SH-SY5Y (cell line): ENCODE measurements around the gene FOXP1.

ENCODE experiments used
- GATA2 ChIP-seq: IDR thresholded peaks from 2 replicates; pipeline ENCODE4 v1.6.1; 2011; ENCODE audit warnings: mild to moderate bottlenecking, low read depth, low read length
- GATA3 ChIP-seq: IDR thresholded peaks from 2 replicates; pipeline ENCODE4 v1.6.1; 2011; ENCODE audit warnings: low read depth, mild to moderate bottlenecking, low read length, moderate library complexity

Gene FOXP1

DNA sequence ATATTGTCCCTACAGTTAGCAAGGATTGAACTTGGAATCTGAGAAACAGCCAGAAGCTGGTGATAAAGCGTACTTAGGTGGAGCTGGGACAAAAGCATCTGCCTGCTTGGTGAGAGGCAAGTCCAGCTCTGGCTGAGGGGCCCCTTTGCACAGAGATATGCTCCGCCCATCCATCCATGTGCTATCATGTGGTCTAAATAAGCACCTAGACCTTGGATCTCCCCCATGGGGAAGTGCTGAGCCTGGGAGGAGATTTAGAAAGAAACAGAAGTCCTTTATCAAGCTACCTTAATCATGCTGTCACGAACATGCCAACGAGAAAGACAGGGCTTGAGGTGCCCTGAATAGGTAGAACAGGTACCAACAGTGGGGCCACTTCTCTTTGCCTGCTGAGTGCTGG lies 369.5 kb downstream of the FOXP1 start:
- TF ChIP-seq GATA3 (no peak), GATA2 (no peak)

DNA sequence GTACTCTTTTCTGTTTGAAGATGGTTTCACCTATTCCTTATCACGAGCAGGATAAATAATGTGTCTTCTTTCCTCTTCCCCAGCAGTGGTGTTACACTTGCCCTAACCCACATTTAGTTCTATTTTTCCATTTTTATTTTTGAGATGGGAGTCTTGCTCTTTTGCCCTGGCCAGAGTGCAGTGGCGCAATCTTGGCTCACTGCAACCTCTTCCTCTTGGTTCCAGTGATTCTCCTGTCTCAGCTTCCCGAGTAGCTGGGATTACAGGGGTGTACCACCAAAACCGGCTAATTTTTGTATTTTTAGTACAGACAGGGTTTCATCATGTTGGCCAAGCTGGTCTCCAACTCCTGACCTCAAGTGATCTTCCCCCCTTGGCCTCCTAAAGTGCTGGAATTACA lies 372.4 kb downstream of the FOXP1 start:
- no peak for TF ChIP-seq GATA3
- no peak for TF ChIP-seq GATA2

DNA sequence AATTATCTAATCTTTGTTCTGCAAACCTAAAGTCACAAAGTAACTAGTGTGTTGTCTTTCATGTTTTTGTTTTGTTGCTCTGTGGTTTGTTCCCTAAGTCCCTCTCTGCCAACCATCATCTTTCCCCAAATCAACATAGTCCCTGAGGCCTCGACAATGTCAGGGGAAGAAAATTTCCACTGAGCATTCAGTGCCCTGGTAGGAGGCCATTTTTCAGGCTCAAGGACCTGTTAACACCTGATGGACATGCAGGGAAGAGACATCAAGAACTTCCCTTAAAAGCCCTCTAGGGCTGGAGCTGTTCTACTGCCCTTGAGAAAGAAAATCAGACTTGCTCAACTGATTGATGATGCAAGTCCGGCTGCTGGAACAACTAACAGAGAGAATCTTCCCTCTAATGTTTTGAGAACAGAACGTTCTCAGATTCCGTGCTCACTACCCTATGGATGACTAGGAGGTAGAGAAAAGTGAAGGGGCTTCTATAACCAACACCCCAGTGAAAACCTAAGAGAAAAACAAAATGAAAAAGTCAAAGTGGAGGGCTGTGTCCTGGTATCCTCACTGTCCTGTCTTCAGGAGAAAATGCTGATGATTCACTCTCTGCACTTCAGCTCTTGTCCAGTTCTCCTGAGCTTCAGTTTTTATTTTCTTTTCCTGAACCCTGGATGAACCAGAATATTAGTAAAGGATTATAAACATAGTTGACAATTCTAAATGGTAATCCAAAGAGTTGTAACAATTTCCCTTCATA lies 373.1 kb downstream of the FOXP1 start:
- no peak for TF ChIP-seq GATA3
- no peak for TF ChIP-seq GATA2

DNA sequence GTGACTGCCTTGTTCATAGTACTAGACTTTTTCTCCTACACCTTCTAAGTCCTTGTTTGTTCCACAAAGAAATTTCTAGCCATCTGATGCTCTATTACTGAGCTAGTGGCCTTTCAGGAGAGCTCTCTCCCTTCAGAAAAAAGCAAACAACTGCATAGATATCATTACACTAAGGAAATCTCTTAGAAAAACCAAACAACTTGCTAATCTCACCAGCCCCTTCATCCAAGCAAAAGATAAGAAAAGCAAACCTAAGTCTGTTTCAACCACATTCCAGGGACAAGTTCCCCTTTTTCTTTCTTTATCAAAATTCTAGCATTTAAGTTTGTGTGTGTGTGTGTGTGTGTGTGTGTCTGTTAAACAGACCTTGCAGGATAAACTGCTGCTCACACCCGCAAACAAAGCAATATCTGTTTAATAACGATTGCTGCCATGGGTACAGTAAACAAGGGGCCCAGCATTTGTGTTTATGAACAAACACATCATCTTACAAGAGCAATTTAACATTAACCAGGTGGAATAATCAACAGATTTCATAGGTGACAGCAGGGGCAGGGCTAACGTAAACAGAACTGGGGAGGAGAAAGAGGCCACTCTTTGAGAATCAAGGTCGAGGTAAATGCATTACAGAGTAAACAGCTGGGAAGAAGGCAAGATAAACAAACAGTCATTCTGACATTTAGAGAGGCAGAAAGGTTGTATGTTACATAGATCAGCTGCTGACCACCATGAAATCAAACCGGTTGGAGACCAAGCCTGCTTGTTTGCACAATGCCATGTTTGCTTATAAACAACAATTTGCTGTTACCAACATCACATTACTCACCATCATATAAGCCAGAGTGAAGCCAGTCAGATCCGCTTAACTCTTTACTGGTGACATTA lies 375.1 kb downstream of the FOXP1 start:
- no peak for TF ChIP-seq GATA2
- TF ChIP-seq GATA3, result no peak

DNA sequence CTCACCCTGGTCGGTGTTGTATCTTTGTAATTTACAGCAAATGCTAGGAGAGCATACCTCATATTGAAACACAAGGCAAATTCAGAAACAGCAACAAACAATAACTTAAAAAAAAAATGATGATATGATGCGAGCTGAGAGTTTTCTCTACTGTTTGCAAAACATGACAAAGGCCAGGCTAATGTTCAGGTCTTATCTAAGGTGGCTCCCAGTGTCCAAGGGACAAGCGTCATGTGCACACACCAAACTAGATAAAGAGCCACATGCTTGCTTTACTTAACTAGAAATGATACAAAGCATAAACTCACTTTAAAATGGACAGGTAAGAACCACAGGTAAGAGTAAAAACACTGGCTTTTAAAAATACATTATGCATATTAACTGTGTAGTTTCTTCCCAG lies 375.9 kb downstream of the FOXP1 start:
- TF ChIP-seq GATA2, result no peak

GRCh38 chr3:71206305-71207165 lies 377.0 kb downstream of the FOXP1 start:
- TF ChIP-seq GATA3 (no peak), GATA2 (no peak)

DNA sequence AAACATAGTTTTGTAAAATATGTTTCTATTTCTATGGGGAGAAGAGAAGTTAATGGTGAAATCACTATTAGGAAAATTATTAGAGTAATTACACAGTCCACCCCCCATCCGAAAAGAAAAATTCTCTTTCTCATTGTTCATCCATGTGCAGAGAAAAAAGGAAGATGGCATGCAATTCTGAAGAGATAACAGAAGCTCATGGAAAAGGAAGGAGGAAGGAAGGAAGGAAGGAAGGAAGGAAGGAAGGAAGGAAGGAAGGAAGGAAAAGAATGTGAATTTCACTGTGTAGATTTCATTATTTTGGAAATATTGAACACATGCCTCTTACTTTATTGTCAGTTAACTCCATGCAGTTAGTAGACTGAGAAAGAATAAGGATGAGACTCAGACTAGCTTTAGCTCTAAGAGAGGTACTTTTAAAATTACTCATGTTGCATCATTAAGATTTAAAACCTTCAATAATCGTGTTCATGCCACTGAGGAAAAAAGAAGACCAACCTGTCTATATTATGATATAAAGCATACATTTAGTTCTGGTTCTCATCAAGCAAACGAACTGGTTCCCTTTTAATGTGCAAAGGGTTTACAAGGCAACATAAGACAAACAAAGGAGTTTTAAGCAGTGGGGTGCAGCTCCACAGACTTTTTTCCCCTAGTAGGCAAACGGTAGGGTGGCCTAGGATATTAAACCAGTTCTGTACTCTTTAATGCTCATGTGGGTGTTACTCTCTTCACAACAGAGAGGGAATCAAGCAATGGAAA lies 379.6 kb downstream of the FOXP1 start:
- TF ChIP-seq GATA3, result no peak
- TF ChIP-seq GATA2, result no peak

- TF ChIP-seq GATA3 (no peak), GATA2 (no peak)
These were observed 380.5 kb downstream of the FOXP1 start for GRCh38 chr3:71202848-71203533.

GRCh38 chr3:71201939-71202338 lies 381.6 kb downstream of the FOXP1 start:
- no peak for TF ChIP-seq GATA2
- no peak for TF ChIP-seq GATA3

GRCh38 chr3:71197841-71198565 lies 385.5 kb downstream of the FOXP1 start:
- TF ChIP-seq GATA3, result no peak
- no peak for TF ChIP-seq GATA2

DNA sequence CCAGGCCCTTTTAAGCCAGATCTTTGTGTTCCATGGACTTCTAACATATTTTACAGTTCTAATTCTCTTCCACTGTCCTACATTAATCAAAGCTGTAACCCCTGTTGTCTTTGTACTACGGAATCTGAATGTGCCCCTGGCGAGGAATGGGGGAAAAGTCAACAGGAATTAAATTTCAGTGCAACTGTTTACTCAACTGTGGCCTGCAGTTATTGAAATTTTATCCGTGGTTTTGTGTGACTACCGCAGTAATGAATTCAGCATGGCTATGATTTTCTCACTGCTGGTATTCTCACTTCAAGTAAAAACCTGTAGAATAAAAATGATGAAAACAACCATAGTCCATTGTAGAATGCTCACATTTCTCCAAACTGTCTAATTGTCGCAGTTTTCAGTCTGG lies 388.0 kb downstream of the FOXP1 start:
- no peak for TF ChIP-seq GATA3
- TF ChIP-seq GATA2, result no peak

DNA sequence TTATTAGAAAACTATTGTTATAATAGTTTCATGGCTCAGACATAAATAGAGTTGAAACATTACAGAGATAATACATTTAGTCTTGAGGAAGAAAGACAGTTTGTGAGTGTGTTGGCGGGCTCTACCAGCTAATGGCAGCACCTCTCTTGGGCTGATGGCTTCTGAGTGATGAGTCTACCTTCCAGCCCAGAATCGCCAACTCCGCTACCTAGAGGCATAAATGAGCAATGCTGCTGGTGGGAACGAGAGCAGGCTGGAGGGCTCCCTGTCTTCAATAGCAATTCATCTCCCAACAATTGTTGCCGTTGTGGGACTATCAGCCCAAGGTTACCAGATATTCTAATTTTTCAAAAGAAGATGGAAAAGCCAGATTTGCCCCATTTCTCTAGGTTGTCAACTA lies 388.7 kb downstream of the FOXP1 start:
- TF ChIP-seq GATA2, result no peak
- TF ChIP-seq GATA3, result no peak
